SK-N-SH (cell line): ENCODE data around the gene GPRC5A. TPM values are rescaled to one million over a fixed set of nuclear protein-coding genes. Genes with fewer than 3 reads are reported as not detected.

Source experiments
- CTCF ChIA-PET: fragments of 300-600, 350-600 bp; formaldehyde crosslinking; extraction: SDS; loops from one replicate; lab custom pipeline; 2021; lab: Yijun Ruan, JAX
- POLR2A ChIA-PET: fragments of 350-600 bp; sonication (Branson Sonifier 250); formaldehyde crosslinking; extraction: SDS; loops from one replicate; lab custom pipeline; 2020; ENCODE audit warnings: antibody characterized with exemption, inconsistent platforms; lab: Yijun Ruan, JAX
- DNase-seq: peaks from one replicate; pipeline ENCODE4 v3.0.0; 2012
- H2AFZ ChIP-seq: fragments of 200-600 bp; sonication (generic); 2 replicates; pipeline ENCODE4 v1.8.1; 2016; ENCODE audit warnings: antibody characterized with exemption, mild to moderate bottlenecking, low read depth
- H3F3A ChIP-seq: fragments of 200-600 bp; sonication (generic); replicated peaks from 2 replicates; pipeline ENCODE3; 2016; ENCODE audit warnings: antibody characterized with exemption, mild to moderate bottlenecking; ENCODE audit not compliant: insufficient read depth
- H3K27ac ChIP-seq, 2 experiments: fragments of 200-500 bp in 1 of 2; fragments of 200-600 bp in 1 of 2; sonication (Bioruptor generic) in 1 of 2; sonication (generic), shearing (Covaris generic) in 1 of 2; 2 replicates each; pipeline versions ENCODE4 v1.5.1 to v1.6.1; 2014 to 2016; ENCODE audit warnings: low read depth in 2 of 2, inconsistent platforms in 1 of 2, low read length in 1 of 2, mild to moderate bottlenecking in 1 of 2, mixed read lengths in 1 of 2
- H3K27me3 ChIP-seq: fragments of 200-600 bp; sonication (generic), shearing (Covaris generic); 2 replicates; pipeline ENCODE4 v1.6.1; 2016; ENCODE audit warnings: mixed run types; ENCODE audit not compliant: insufficient read depth
- H3K36me3 ChIP-seq, 2 experiments: fragments of 200-500 bp in 1 of 2; fragments of 200-600 bp in 1 of 2; sonication (Bioruptor generic) in 1 of 2; sonication (generic) in 1 of 2; replicated peaks in 1 of 2; 2 replicates each; pipeline versions ENCODE3 to v1.5.1; 2014 to 2016; ENCODE audit warnings: low read length in 1 of 2, mild to moderate bottlenecking in 1 of 2; ENCODE audit not compliant: insufficient read depth in 2 of 2, control insufficient read depth in 1 of 2
- H3K4me1 ChIP-seq, 2 experiments: fragments of 200-500 bp in 1 of 2; fragments of 200-600 bp in 1 of 2; sonication (Bioruptor generic) in 1 of 2; sonication (generic), shearing (Covaris generic) in 1 of 2; 2 replicates each; pipeline versions ENCODE4 v1.5.1 to v1.6.1; 2014 to 2016; ENCODE audit warnings: low read depth in 1 of 2, low read length in 1 of 2, mixed run types in 1 of 2; ENCODE audit not compliant: insufficient read depth in 2 of 2, control insufficient read depth in 1 of 2
- H3K4me2 ChIP-seq: fragments of 200-600 bp; sonication (generic), shearing (Covaris generic); 2 replicates; pipeline ENCODE4 v1.6.1; 2017; ENCODE audit warnings: mixed run types
- H3K4me3 ChIP-seq, 2 experiments: fragments of 200-500 bp in 1 of 2; fragments of 200-600 bp in 1 of 2; sonication (Bioruptor generic) in 1 of 2; sonication (generic), shearing (Covaris generic) in 1 of 2; 2 replicates each; pipeline versions ENCODE4 v1.5.1 to v1.8.1; 2014 to 2016; ENCODE audit warnings: low read depth in 2 of 2, inconsistent platforms in 1 of 2, low read length in 1 of 2, mild to moderate bottlenecking in 1 of 2, mixed read lengths in 1 of 2, moderate library complexity in 1 of 2
- H3K79me2 ChIP-seq: fragments of 200-600 bp; sonication (generic); 2 replicates; pipeline ENCODE4 v1.8.1; 2017; ENCODE audit warnings: mild to moderate bottlenecking; ENCODE audit not compliant: insufficient read depth
- H3K9ac ChIP-seq: fragments of 200-600 bp; sonication (generic); 2 replicates; pipeline ENCODE4 v1.6.1; 2017; ENCODE audit warnings: mixed run types
- H3K9me2 ChIP-seq: fragments of 200-600 bp; sonication (generic); 2 replicates; pipeline ENCODE4 v1.6.1; 2017; ENCODE audit warnings: mixed run types
- H3K9me3 ChIP-seq: fragments of 200-600 bp; sonication (generic); 2 replicates; pipeline ENCODE4 v1.6.1; 2017; ENCODE audit warnings: mixed run types, mild to moderate bottlenecking, moderate library complexity
- H4K20me1 ChIP-seq: fragments of 200-600 bp; sonication (generic); 2 replicates; pipeline ENCODE4 v1.6.1; 2017; ENCODE audit warnings: mild to moderate bottlenecking, mixed run types; ENCODE audit not compliant: insufficient read depth
- EP300 ChIP-seq, 2 experiments: IDR thresholded peaks; 2 replicates each; pipeline versions ENCODE4 v1.4.0 to v1.6.1; 2012; ENCODE audit warnings: borderline replicate concordance in 1 of 2, low read depth in 1 of 2, low read length in 1 of 2
- EZH2phosphoT487 ChIP-seq: fragments of 200-600 bp; sonication (generic); IDR thresholded peaks from 2 replicates; pipeline ENCODE4 v1.6.1; 2017; ENCODE audit warnings: low read depth, mixed run types, mild to moderate bottlenecking, antibody characterized with exemption, moderate library complexity, borderline replicate concordance
- FOSL2 ChIP-seq: IDR thresholded peaks from 2 replicates; pipeline ENCODE4 v1.4.0; 2012; ENCODE audit warnings: low read depth, mild to moderate bottlenecking, moderate library complexity, borderline replicate concordance
- FOXM1 ChIP-seq: IDR thresholded peaks from 2 replicates; pipeline ENCODE4 v1.4.0; 2012; ENCODE audit warnings: low read depth, mild to moderate bottlenecking
- GATA2 ChIP-seq: sonication (generic); formaldehyde crosslinking; IDR thresholded peaks from 2 replicates; pipeline ENCODE4 v1.5.0; 2020; ENCODE audit warnings: mild to moderate bottlenecking, missing genetic modification reagents
- MEF2A ChIP-seq: IDR thresholded peaks from 2 replicates; pipeline ENCODE4 v1.4.0; 2012; ENCODE audit warnings: low read depth, borderline replicate concordance
- MXI1 ChIP-seq: IDR thresholded peaks from 2 replicates; pipeline ENCODE4 v1.6.1; 2012; ENCODE audit warnings: mild to moderate bottlenecking, low read depth, low read length, improper control_type of control experiment
- NFIC ChIP-seq: IDR thresholded peaks from 2 replicates; pipeline ENCODE4 v1.4.0; 2012; ENCODE audit warnings: borderline replicate concordance
- PBX3 ChIP-seq: IDR thresholded peaks from 2 replicates; pipeline ENCODE4; 2012
- RAD21 ChIP-seq: IDR thresholded peaks from 2 replicates; pipeline ENCODE4 v1.6.1; 2012; ENCODE audit warnings: mild to moderate bottlenecking, low read length
- RCOR1 ChIP-seq: fragments of 150-350 bp; IDR thresholded peaks from 2 replicates; pipeline ENCODE4 v1.6.1; 2017; ENCODE audit warnings: antibody characterized with exemption, low read length
- REST ChIP-seq: IDR thresholded peaks from 2 replicates; pipeline ENCODE4 v1.6.1; 2012; ENCODE audit warnings: mild to moderate bottlenecking, low read depth, low read length, moderate library complexity
- RXRA ChIP-seq: IDR thresholded peaks from 2 replicates; pipeline ENCODE4 v1.4.0; 2012; ENCODE audit warnings: low read depth, mild to moderate bottlenecking, borderline replicate concordance
- ZBTB33 ChIP-seq: IDR thresholded peaks from 2 replicates; pipeline ENCODE4 v1.4.0; 2012; ENCODE audit warnings: low read depth, borderline replicate concordance
- WGBS: methylation state at CpG from one replicate; pipeline ENCODE4 v1.1.6; 2017; ENCODE audit warnings: low lambda C conversion rate; 5-methylcytosine and 5-hydroxymethylcytosine counted together
- polyA plus RNA-seq, 3 experiments: library from polyadenylated mRNA; depleted of rRNA; stranded (reverse); fragments of >200 nt; gene quantifications; 2 replicates each; pipeline ENCODE4 v1.2.3, GENCODE V29; 2012

The GPRC5A gene
- polyA plus RNA-seq, 1 of the 3 experiments (the other 2 are of a cell fraction): 12.7 TPM

GRCh38 chr12:12896260-12896659, 4.9 kb downstream of the GPRC5A start (continued):
- TF ChIP-seq REST (no peak), NFIC (no peak), FOSL2 (peak; percentile 47; the same call in 1 of the 2 replicates), PBX3 (no peak; the same call in 1 of the 2 replicates), EZH2phosphoT487 (no peak), RCOR1 (no peak), FOXM1 (no peak)

- H3K79me2 ChIP-seq: no peaks in the 10 kb centered on the region
- no peaks in the 10 kb centered on the region for H4K20me1 ChIP-seq
- H2AFZ ChIP-seq: no peak overlapping the region
- H3K36me3 ChIP-seq: no peaks in the 10 kb centered on the region
- H3K9me2 ChIP-seq: no peaks in the 10 kb centered on the region
- H3K4me3 ChIP-seq: no peak overlapping the region
- WGBS: 85% methylated on average over 6 of the region's 6 CpGs
- peaks cover 0 to 34% of the 10 kb centered on the region in 2 experiments; a peak in 3 of 4 replicates for H3K4me1 ChIP-seq
- no peaks in the 10 kb centered on the region for H3K27me3 ChIP-seq
- no peak overlapping the region for H3K9ac ChIP-seq
- ChIA-PET CTCF (no interaction called here), POLR2A (no interaction called here)
- no peak for DNase-seq
- TF ChIP-seq RAD21 (no peak), ZBTB33 (no peak), RXRA (no peak), MEF2A (no peak), GATA2 (no peak), EP300 (IDR thresholded peaks at IDR 0.05; ENCODE audit: borderline replicate concordance in 1 of 2, low read depth in 1 of 2, low read length in 1 of 2) (no peak), NFIC (no peak), MXI1 (no peak)
- no peak overlapping the region for H3K4me2 ChIP-seq
- H3K27ac ChIP-seq: no peak overlapping the region
- H3F3A ChIP-seq: peaks cover 46% of the 10 kb centered on the region
- H3K9me3 ChIP-seq: no peaks in the 10 kb centered on the region
Observed at GRCh38 chr12:12897302-12897701, 5.9 kb downstream of the GPRC5A start.
